Measurements from ENCODE around the gene ISL1. TPM values are rescaled to one million over a fixed set of nuclear protein-coding genes. Genes with fewer than 3 reads are reported as not detected.

Gene ISL1
- total and polyA plus RNA-seq, 2 of the 13 experiments (the other 11 are each of a cell fraction or from before 2014, with no cell fraction given): not detected

GRCh38 chr5:51336878-51337277 lies 46.4 kb upstream of the ISL1 start:
- Histone ChIP-seq H3K9ac (ENCODE audit: insufficient read depth, low read depth, low read length) (no peak overlapping the region), H3K27ac (ENCODE audit: extremely low read length, insufficient read depth, low read length) (no peak overlapping the region), H3K36me3 (replicated peaks in 1 of 2; ENCODE audit: control insufficient read depth in 1 of 2, insufficient read depth in 2 of 2, low read length in 2 of 2) (no peaks in the 10 kb centered on the region), H3K9me3 (ENCODE audit: low read length) (no peaks in the 10 kb centered on the region), H3K4me2 (ENCODE audit: low read depth, low read length) (no peak overlapping the region), H2AFZ (ENCODE audit: low read length) (no peak overlapping the region), H3K4me3 (replicated peaks in 1 of 3; ENCODE audit: insufficient read depth in 1 of 3, low read depth in 2 of 3, low read length in 3 of 3) (no peak overlapping the region), H3K27me3 (ENCODE audit: control insufficient read depth in 1 of 2, insufficient read depth in 2 of 2, low read length in 2 of 2) (no peaks in the 10 kb centered on the region), H3K79me2 (ENCODE audit: insufficient read depth, low read length) (no peaks in the 10 kb centered on the region), H4K20me1 (ENCODE audit: insufficient read depth, low read length) (no peaks in the 10 kb centered on the region), H3K4me1 (ENCODE audit: insufficient read depth, low read length) (no peaks in the 10 kb centered on the region)
- ChIA-PET CTCF (ENCODE audit: low intra/inter-chr PET ratio, low total read pairs) (no interaction called here), POLR2A (no interaction called here)
- ATAC-seq (no peak), FAIRE-seq (no peak), DNase-seq (ENCODE audit: low spot score) (no peak)
- intact Hi-C loops (cut with micrococcal nuclease; ENCODE audit: unreplicated experiment) (no loop called here), in situ Hi-C loops (cut with HindIII; ENCODE audit: extremely low pct_ligation_motif_present, low pct_unique_long_range_greater_than_20kb) (no loop called here)
- WGBS (ENCODE audit: low lambda C conversion rate): 0% methylated on average over 2 of the region's 2 CpGs
- no TSS peak for BruUV-seq (replicated peaks)
- TF ChIP-seq BRF2 (CRISPR knock-in tag; IDR thresholded peaks at IDR 0.05): no peak
- no peak for TF ChIP-seq RORA (CRISPR knock-in tag; IDR thresholded peaks at IDR 0.05)
- TF ChIP-seq CBX5 (CRISPR knock-in tag; IDR thresholded peaks at IDR 0.05; ENCODE audit: borderline replicate concordance): no peak
- TF ChIP-seq FOXP1 (IDR thresholded peaks at IDR 0.05): no peak
- no peak for TF ChIP-seq FOXP1 (CRISPR knock-in tag; IDR thresholded peaks at IDR 0.05)
- TF ChIP-seq SNAPC2 (CRISPR knock-in tag; IDR thresholded peaks at IDR 0.05): no peak
- no peak for TF ChIP-seq ZBTB7A (CRISPR knock-in tag; IDR thresholded peaks at IDR 0.05)
- no peak for TF ChIP-seq ZNF598 (CRISPR knock-in tag; IDR thresholded peaks at IDR 0.05; ENCODE audit: borderline replicate concordance)
- TF ChIP-seq RXRA (CRISPR knock-in tag; IDR thresholded peaks at IDR 0.05): no peak
- TF ChIP-seq HMG20B (CRISPR knock-in tag; conservative IDR thresholded peaks at IDR 0.05): no peak
- no peak for TF ChIP-seq MTF2 (CRISPR knock-in tag; IDR thresholded peaks at IDR 0.05; ENCODE audit: borderline replicate concordance)
- TF ChIP-seq, protein P1, sequence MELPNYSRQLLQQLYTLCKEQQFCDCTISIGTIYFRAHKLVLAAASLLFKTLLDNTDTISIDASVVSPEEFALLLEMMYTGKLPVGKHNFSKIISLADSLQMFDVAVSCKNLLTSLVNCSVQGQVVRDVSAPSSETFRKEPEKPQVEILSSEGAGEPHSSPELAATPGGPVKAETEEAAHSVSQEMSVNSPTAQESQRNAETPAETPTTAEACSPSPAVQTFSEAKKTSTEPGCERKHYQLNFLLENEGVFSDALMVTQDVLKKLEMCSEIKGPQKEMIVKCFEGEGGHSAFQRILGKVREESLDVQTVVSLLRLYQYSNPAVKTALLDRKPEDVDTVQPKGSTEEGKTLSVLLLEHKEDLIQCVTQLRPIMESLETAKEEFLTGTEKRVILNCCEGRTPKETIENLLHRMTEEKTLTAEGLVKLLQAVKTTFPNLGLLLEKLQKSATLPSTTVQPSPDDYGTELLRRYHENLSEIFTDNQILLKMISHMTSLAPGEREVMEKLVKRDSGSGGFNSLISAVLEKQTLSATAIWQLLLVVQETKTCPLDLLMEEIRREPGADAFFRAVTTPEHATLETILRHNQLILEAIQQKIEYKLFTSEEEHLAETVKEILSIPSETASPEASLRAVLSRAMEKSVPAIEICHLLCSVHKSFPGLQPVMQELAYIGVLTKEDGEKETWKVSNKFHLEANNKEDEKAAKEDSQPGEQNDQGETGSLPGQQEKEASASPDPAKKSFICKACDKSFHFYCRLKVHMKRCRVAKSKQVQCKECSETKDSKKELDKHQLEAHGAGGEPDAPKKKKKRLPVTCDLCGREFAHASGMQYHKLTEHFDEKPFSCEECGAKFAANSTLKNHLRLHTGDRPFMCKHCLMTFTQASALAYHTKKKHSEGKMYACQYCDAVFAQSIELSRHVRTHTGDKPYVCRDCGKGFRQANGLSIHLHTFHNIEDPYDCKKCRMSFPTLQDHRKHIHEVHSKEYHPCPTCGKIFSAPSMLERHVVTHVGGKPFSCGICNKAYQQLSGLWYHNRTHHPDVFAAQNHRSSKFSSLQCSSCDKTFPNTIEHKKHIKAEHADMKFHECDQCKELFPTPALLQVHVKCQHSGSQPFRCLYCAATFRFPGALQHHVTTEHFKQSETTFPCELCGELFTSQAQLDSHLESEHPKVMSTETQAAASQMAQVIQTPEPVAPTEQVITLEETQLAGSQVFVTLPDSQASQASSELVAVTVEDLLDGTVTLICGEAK (IDR thresholded peaks at IDR 0.05): no peak
- TF ChIP-seq, protein P1 (CRISPR knock-in tag; IDR thresholded peaks at IDR 0.05): no peak
- TF ChIP-seq RELA (CRISPR knock-in tag; IDR thresholded peaks at IDR 0.05): no peak
- TF ChIP-seq, protein P2, sequence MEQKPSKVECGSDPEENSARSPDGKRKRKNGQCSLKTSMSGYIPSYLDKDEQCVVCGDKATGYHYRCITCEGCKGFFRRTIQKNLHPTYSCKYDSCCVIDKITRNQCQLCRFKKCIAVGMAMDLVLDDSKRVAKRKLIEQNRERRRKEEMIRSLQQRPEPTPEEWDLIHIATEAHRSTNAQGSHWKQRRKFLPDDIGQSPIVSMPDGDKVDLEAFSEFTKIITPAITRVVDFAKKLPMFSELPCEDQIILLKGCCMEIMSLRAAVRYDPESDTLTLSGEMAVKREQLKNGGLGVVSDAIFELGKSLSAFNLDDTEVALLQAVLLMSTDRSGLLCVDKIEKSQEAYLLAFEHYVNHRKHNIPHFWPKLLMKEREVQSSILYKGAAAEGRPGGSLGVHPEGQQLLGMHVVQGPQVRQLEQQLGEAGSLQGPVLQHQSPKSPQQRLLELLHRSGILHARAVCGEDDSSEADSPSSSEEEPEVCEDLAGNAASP (CRISPR knock-in tag; IDR thresholded peaks at IDR 0.05; ENCODE audit: borderline replicate concordance): no peak
